Measurements from ENCODE around the gene RGS9BP. TPM values are rescaled to one million over a fixed set of nuclear protein-coding genes. Genes with fewer than 3 reads are reported as not detected.

The RGS9BP gene
- total RNA-seq, 1 donor: 0.36 TPM

- peak within 1 kb of the TSS; percentile 95 for H3K4me3 ChIP-seq (ENCODE audit: low read depth, low read length)
- DNase-seq (ENCODE audit: low read depth): peak; percentile 96
- TF ChIP-seq CTCF (IDR thresholded peaks at IDR 0.05; ENCODE audit: insufficient read depth, low read length): no peak
These were observed 523 bp upstream of the RGS9BP start, which contains the start of gene ANKRD27 for GRCh38 chr19:32674931-32675719. Gene ANKRD27 (minus strand): TSS chr19:32675180. CDS start chr19:32659015, 16,165 bp downstream.

GRCh38 chr19:32676186-32676894 lies 692 bp downstream of the RGS9BP start:
- no peak for DNase-seq (ENCODE audit: low read depth)
- no peak for TF ChIP-seq CTCF (IDR thresholded peaks at IDR 0.05; ENCODE audit: insufficient read depth, low read length)
- H3K4me3 ChIP-seq (ENCODE audit: low read depth, low read length): no peak overlapping the region

GRCh38 chr19:32676895-32677359 lies 1.3 kb downstream of the RGS9BP start:
- no peak overlapping the region for H3K4me3 ChIP-seq (ENCODE audit: low read depth, low read length)
- TF ChIP-seq CTCF (IDR thresholded peaks at IDR 0.05; ENCODE audit: insufficient read depth, low read length): no peak

GRCh38 chr19:32677657-32678056 lies 2.0 kb downstream of the RGS9BP start:
- peak; percentile 4 for TF ChIP-seq CTCF (IDR thresholded peaks at IDR 0.05; ENCODE audit: insufficient read depth, low read length)
- no peak for DNase-seq (ENCODE audit: low read depth)
- H3K4me3 ChIP-seq (ENCODE audit: low read depth, low read length): no peak overlapping the region

More at GRCh38 chr19:32676895-32677359, 1.3 kb downstream of the RGS9BP start:
- no peak for DNase-seq (ENCODE audit: low read depth)

GRCh38 chr19:32680986-32681385 lies 5.3 kb downstream of the RGS9BP start:
- TF ChIP-seq CTCF (IDR thresholded peaks at IDR 0.05; ENCODE audit: insufficient read depth, low read length): no peak
- no peak overlapping the region for H3K4me3 ChIP-seq (ENCODE audit: low read depth, low read length)
- no peak for DNase-seq (ENCODE audit: low read depth)

- no peak for TF ChIP-seq CTCF (IDR thresholded peaks at IDR 0.05; ENCODE audit: insufficient read depth, low read length)
- DNase-seq (ENCODE audit: low read depth): no peak
These were observed 6.7 kb downstream of the RGS9BP start for GRCh38 chr19:32682317-32682716.

More at GRCh38 chr19:32682317-32682716, 6.7 kb downstream of the RGS9BP start:
- H3K4me3 ChIP-seq (ENCODE audit: low read depth, low read length): no peak overlapping the region

All from fibroblast of the aortic adventitia (primary cell).